GM18507 (cell line): ENCODE results near the gene CBLN3.

Experiments used
- DNase-seq: peaks from one replicate; pipeline ENCODE4 v3.0.0; 2011; ENCODE audit warnings: low read depth; ENCODE audit not compliant: insufficient read length; ENCODE audit errors: extremely low spot score
- FAIRE-seq: peaks from 2 replicates; lab custom pipeline; 2011; peaks lifted over from hg19 to GRCh38; lab: Jason Lieb, UNC

The CBLN3 gene

DNA sequence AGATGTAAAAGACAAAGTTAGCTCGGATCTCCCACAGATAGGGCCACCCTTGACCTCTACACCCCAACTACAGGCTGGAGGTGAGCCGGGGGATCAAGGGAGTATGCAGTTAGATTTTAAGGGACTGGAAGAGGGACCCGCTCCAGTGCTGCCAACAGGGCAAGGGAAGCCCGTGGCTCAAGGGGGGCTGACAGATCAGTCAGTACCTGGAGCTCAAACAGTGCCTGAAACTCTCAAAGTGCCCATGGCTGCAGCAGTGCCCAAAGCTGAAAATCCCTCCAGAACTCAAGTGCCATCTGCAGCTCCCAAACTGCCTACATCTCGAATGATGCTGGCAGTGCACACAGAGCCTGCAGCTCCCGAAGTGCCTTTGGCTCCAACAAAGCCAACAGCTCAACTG, 20.3 kb downstream of the CBLN3 start:
- DNase-seq = no peak
- FAIRE-seq = no peak

- DNase-seq = no peak
- no peak for FAIRE-seq
Observed at GRCh38 chr14:24408764-24409163, 20.7 kb downstream of the CBLN3 start.

DNA sequence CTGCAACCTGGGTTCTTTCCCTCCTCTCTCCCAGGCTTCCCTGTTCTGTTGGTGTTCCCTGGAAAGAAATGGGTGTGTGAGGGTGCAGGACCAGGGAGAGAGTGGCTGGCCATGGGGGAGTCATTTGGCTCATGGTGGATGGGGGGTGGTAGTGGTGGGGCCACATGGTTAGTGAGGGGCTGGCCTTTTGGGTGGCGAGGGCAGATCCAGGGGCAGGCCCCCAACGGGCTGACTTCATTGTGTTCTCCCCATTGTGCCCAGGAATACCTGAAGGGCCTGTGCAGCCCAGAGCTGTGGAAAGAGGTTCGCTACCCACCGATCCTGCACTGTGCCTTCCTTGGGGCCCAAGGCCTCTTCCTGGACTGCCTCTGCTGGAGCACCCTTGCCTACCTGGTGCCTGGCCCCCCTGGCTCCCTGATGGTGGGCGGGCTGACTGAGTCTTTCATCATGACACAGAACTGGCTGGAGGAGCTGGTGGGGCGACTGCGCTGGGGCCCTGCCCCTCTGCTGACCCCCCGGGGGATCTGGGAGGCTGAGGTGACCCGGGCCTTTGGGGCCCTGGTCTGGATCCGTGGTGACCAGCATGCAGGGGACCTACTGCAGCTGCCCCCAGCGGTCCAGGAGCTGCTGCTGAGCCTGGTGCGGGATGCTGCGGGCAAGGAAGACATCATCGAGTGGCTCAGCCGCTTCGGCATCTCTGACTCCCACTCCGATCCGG, 21.7 kb downstream of the CBLN3 start:
- no peak for DNase-seq
- FAIRE-seq = no peak

- DNase-seq (no peak), FAIRE-seq (no peak)
Observed at GRCh38 chr14:24406416-24406815, 23.1 kb downstream of the CBLN3 start.

- no peak for DNase-seq
- FAIRE-seq = no peak
Observed at GRCh38 chr14:24404814-24405213, 24.7 kb downstream of the CBLN3 start.

DNA sequence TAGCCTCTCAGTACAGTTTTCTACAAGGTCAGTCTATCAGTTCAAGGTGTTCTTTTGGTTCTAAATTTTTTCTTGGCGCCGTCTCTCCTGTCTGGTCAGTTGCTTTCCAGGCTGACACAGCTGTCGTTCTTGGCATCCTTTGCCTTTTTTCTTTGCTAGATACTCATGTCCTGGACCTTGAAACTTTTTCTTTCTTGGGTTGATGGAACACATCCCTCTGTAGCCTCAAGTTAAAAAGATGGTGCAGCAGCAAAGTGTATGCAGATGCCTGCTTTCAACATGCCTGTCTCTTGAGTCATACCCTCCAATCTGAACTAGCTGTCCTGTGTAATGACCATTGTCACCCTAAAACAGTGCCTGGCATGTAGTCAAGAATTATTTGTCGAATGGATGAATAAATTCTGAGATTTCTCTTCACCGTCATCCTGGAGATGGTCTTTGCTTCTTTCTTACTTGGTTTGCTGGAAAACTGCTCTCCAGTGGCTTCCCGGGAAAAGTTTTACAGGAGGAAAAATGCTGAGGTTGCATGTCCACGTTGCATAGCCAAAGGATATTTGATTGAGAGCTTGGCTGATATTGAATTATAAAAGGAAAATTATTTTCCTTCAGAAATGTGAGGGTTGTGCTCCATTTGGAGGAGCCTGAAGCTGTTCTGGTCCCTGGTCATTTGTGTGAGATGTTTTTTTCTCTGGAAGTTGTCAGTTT, 26.0 kb downstream of the CBLN3 start:
- FAIRE-seq = no peak
- DNase-seq = no peak

DNA sequence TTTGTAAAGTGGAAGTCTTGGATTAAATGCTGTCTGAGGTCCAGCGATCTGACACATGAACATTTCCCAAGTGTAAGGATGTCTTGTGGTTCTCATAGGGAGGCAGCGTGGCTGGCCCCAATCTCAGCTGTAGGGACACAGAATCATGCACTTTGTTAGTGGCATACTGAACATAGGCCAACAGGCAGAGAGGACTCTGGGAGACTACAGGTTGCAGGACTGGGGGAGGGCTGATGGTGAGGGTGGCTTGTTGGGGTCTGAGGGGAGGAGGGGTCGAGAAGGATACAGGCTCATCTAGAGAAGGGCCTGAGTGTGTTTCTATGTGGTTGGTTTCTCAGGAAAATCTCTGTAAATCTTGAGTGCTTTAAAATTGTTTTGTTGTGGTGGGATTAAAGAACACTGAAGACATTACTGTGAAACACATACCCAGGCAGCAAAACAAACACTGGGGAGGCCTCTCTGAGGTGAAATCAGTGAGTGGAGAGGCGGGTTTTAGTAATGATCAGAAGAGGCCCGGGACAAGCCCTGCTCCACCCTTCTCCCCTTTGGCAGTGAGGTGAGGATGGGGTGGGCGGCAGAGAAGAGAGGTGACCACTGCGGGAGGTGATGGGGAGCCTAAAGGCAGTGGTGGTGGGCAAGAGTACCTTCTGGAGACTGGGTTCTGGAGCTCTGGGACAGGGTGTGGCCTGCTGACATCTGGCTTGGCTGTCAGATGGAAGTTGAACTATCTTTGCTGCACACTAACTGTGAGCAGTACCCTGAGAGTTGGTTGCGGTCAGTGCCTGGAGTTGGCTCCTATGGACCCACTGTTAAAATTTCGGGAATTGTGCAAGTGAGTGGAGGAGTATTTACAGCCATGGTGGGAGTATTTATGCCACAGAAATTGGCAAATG, 27.4 kb downstream of the CBLN3 start:
- no peak for DNase-seq
- FAIRE-seq = no peak

GRCh38 chr14:24399999-24400718, 29.3 kb downstream of the CBLN3 start:
- FAIRE-seq = no peak
- no peak for DNase-seq

GRCh38 chr14:24399447-24399822, 30.0 kb downstream of the CBLN3 start:
- FAIRE-seq (no peak), DNase-seq (no peak)

DNA sequence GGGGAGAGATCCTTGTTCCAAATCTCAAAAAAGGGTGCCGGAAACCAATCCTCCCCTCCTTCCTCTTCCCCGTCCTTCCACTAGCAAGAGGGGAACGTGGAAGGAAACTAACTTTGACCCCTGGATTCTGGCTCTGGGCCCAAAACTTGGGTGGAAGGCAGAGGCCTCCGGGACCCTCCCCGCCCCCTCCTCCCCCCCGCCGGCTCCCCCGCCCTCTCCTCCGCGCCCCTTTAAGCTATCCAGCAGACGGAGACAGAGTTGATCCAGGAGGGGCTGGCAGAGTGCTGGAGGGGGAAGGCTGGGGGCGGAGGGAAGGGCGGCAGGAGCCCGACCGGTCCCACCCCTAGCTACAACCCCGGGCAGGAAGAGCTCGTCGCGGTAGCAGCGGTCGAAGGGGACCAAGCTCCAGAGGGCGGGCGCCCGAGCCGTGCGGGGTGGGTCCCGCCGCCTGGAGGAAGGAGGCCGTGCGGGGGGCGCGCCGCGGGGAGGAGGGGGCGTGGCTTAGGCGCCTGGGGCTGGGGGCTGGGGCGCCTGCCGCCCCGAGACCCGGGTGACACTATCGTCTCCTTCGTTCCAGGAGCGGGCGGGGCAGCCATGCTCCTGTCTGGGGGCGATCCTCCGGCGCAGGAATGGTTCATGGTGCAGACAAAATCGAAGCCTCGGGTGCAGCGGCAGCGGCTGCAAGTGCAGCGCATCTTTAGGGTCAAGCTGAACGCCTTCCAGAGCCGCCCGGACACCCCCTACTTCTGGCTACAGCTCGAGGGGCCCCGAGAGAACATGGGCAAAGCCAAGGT, 30.6 kb downstream of the CBLN3 start, which contains the start of gene NYNRIN:
Gene NYNRIN, plus strand, starts transcription at position 351 of the 794 bp plus-strand sequence. Its CDS starts 244 bp downstream, at position 595.
- FAIRE-seq = no peak
- DNase-seq = no peak

GRCh38 chr14:24398293-24398652, 31.2 kb downstream of the CBLN3 start:
- DNase-seq (no peak), FAIRE-seq (no peak)

DNA sequence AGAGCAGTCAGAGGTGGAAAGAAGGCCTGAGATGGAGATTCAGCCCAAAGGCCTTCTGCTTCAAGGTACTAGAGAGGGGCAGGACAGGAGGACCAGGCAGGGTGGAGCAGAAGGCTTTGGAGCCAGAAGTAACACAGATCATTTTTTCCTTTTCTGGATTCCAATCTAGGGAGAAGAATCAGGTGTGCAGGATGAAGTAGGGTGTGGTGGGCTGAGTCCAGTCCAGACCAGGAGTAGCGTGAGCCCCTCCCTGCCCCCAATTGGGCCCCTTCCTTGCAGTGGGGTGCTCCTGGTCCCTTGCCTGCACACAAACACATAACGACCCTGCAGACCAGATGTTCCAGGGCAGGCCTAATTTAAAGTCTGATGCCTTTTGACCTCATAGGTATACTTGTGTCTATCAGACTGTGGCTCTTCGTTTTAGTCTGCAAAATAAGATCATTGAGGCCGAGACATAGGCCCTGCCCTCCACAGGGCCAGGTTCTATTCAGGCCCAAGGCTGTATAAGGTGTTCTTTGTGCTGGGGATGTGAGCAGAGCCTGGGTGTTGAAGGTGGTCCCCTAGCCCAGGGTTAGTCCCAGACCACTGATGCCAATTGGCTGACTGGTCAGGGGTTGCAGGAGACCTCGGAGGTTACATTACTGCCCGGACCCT, 31.7 kb downstream of the CBLN3 start:
- FAIRE-seq = no peak

GRCh38 chr14:24395609-24396582, 33.6 kb downstream of the CBLN3 start:
- FAIRE-seq = no peak
- DNase-seq = no peak

More for the DNA sequence above, 31.7 kb downstream of the CBLN3 start:
- no peak for DNase-seq

DNA sequence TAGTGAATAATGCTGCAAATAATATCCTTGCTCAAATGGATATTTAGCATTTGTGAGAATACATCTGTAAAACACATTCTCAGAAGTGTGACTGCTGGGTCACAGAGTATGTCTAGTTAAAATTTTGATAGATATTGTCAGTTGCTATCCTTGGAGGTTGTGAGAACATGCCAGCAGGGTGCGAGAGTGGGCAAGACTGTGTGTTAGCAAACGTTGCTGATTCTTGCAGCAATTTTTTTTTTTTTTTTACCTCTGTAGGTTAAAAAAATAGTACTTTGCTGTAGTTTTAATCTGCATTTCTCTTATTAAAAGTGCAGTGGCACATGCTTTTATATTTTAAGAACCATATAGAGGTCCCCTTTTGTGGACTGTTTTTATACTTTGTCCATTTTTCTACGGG, 35.2 kb downstream of the CBLN3 start:
- FAIRE-seq = no peak
- no peak for DNase-seq

DNA sequence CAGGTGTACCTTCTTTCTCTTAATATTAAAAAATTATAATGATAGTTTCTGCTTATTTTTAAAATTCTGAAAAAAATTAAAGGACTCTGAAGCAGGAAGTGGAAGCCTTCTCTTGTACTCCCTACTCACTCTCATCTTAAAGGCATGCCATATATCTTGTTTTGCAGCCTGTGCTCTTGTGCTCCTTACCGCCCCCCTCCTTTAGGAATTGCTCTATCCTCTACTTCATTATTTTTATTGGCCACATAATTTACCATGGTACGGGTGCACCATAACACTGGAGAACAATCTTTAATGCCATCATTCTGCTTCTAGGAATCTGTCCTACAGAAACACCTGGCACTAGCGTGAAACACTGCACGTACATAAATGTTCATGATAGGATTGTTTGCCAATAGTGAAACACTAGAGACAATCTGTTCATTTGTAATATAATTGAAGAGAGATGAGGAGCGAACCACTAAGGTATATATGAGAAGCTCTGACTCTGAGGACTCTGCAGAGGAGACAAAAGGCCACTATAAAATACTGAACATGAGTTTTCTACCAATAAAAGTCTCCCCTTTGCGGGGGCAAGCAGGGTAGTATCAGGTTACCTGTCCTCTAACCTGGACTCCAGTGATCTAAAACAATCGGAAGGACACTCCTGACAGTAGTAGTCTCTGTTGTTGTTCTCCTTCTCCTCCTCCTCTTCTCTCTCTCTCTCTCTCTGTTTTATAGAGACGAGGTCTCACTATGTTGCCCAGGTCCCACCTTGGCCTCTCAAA, 37.0 kb downstream of the CBLN3 start:
- FAIRE-seq (no peak), DNase-seq (no peak)

DNA sequence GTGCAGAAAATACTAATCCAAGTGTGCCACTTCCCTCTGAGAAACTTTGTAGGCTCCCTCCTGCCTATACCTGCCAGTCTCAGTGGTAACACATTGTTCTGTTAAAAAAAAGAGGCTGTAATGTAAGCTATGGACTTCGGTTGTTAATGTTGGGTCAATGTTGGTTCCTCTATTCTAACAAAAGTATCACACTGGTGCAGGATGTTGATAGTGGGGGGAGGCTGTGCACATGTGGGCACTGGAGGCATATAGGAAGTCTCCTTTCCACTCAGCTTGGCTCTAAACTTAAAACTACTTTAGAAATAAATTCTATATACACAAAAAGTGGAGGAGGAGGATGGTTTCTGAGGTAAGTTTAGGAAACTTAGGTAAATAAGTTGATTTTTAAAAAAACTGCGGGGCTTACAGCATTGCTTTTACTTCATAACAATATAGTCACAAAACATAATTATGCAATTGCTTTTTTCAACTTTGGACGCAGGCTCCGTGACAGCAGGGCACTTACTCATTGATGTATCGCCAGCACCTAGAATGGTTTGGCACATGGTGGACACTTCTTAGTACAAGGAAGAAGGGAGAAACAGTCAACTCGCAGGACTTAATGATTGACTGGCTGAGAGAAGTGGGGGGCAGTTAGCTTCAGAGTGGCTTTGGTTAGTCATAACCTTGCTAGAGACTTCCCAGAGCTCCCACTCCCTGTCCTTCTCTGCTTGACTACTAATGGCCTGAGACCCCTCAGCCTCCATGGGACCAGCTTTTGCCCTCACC, 38.6 kb downstream of the CBLN3 start:
- DNase-seq (no peak), FAIRE-seq (no peak)
